Right atrium auricular region (tissue), 2 donors: ENCODE results near the gene UBE2E1. TPM values are rescaled to one million over a fixed set of nuclear protein-coding genes. Genes with fewer than 3 reads are reported as not detected.

Experiments used
- DNase-seq: peaks from one replicate; pipeline ENCODE4 v3.0.0-alpha.2; 2019; ENCODE audit warnings: low spot score
- H3K27ac ChIP-seq, 2 donors: fragments of 200-600 bp; sonication (generic); 1 replicate in 1 of 2; 2 replicates in 1 of 2; pipeline ENCODE4 v1.5.1; 2016 to 2019
- H3K27me3 ChIP-seq, 2 donors: fragments of 200-600 bp; sonication (generic); one replicate each; pipeline versions ENCODE4 v1.5.1 to v1.6.0; 2017 to 2019
- H3K36me3 ChIP-seq: fragments of 200-600 bp; sonication (generic); one replicate; pipeline ENCODE4 v1.5.1; 2016
- H3K4me1 ChIP-seq, 2 donors: fragments of 200-600 bp; sonication (generic); one replicate each; pipeline versions ENCODE4 v1.5.1 to v1.6.0; 2017 to 2019
- H3K4me3 ChIP-seq, 2 donors: fragments of 200-600 bp; sonication (generic); 1 replicate in 1 of 2; 2 replicates in 1 of 2; pipeline ENCODE4 v1.5.1; 2017 to 2019; ENCODE audit warnings: mild to moderate bottlenecking in 1 of 2, moderate library complexity in 1 of 2
- H3K9me3 ChIP-seq, 2 donors: fragments of 200-600 bp; sonication (generic); one replicate each; pipeline ENCODE4 v1.5.1; 2019
- CTCF ChIP-seq, 2 donors: fragments of 200-600 bp; sonication (generic); IDR thresholded peaks; one replicate each; pipeline ENCODE4 v1.5.1; 2019; ENCODE audit warnings: antibody characterized with exemption in 2 of 2
- total RNA-seq, 2 donors: library from RNA; depleted of rRNA; stranded (reverse); fragments of >200 nt; gene quantifications; one replicate each; pipeline ENCODE4 v1.1.0, GENCODE V29; 2016

Gene UBE2E1
- total RNA-seq: 10 to 100 TPM; 30.8 to 41.4 TPM

GRCh38 chr3:23805633-23806533, at the start of gene UBE2E1:
Gene UBE2E1, plus strand, starts transcription at chr3:23805955. Its CDS starts 1,315 bp downstream, at chr3:23807270.
- no peaks in the 10 kb centered on the region for H3K36me3 ChIP-seq
- peak in 1 of 2 donors; percentile 8 for TF ChIP-seq CTCF (IDR thresholded peaks at IDR 0.05)
- H3K27me3 ChIP-seq: no peaks in the 10 kb centered on the region
- peak within 1 kb of the TSS; percentile 81 to 99 for H3K4me3 ChIP-seq
- peak; percentile 74 for DNase-seq
- H3K27ac ChIP-seq: peak within 1 kb of the TSS; percentile 84 to 93
- no peaks in the 10 kb centered on the region for H3K9me3 ChIP-seq
- peaks cover 0 to 36% of the 10 kb centered on the region in 2 donors for H3K4me1 ChIP-seq

- Histone ChIP-seq H3K9me3 (no peaks in the 10 kb centered on the region), H3K27me3 (no peaks in the 10 kb centered on the region), H3K27ac (no peak overlapping the region), H3K36me3 (no peaks in the 10 kb centered on the region), H3K4me1 (peaks cover 0 to 6% of the 10 kb centered on the region in 2 donors), H3K4me3 (no peak overlapping the region)
- no peak for TF ChIP-seq CTCF (IDR thresholded peaks at IDR 0.05)
- DNase-seq: no peak
These were observed 49.4 kb upstream of the UBE2E1 start for GRCh38 chr3:23756206-23756840.

GRCh38 chr3:23758253-23758838, 47.4 kb upstream of the UBE2E1 start:
- DNase-seq: no peak
- Histone ChIP-seq H3K4me3 (no peak overlapping the region), H3K27me3 (no peaks in the 10 kb centered on the region), H3K9me3 (no peaks in the 10 kb centered on the region), H3K36me3 (no peaks in the 10 kb centered on the region), H3K4me1 (peaks cover 0 to 5% of the 10 kb centered on the region in 2 donors), H3K27ac (no peak overlapping the region)
- TF ChIP-seq CTCF (IDR thresholded peaks at IDR 0.05): no peak

- H3K27me3 ChIP-seq: no peaks in the 10 kb centered on the region
- no peak for DNase-seq
- peaks cover 0 to 7% of the 10 kb centered on the region in 2 donors for H3K4me1 ChIP-seq
- no peaks in the 10 kb centered on the region for H3K9me3 ChIP-seq
- TF ChIP-seq CTCF (IDR thresholded peaks at IDR 0.05): no peak
- no peak overlapping the region for H3K4me3 ChIP-seq
- H3K27ac ChIP-seq: no peak overlapping the region
- H3K36me3 ChIP-seq: no peaks in the 10 kb centered on the region
These were observed 45.4 kb upstream of the UBE2E1 start for GRCh38 chr3:23760325-23760724.

GRCh38 chr3:23760871-23761373, 44.8 kb upstream of the UBE2E1 start:
- no peak for DNase-seq
- Histone ChIP-seq H3K27me3 (no peaks in the 10 kb centered on the region), H3K4me3 (no peak overlapping the region), H3K27ac (no peak overlapping the region), H3K4me1 (peaks cover 0 to 7% of the 10 kb centered on the region in 2 donors), H3K9me3 (no peaks in the 10 kb centered on the region), H3K36me3 (no peaks in the 10 kb centered on the region)
- TF ChIP-seq CTCF (IDR thresholded peaks at IDR 0.05): no peak
